H1 (cell line): Measurements from ENCODE around the gene P2RY8. TPM values are rescaled to one million over a fixed set of nuclear protein-coding genes. Genes with fewer than 3 reads are reported as not detected.

Experiments used
- CTCF ChIA-PET: fragments of 300-600 bp; sonication (Branson Sonifier 250); formaldehyde crosslinking; loops from one replicate; lab custom pipeline; 2021; ENCODE audit not compliant: partially characterized antibody; lab: Charles Lee
- POLR2A ChIA-PET: fragments of 300-600 bp; sonication (Branson Sonifier 250); formaldehyde crosslinking; loops from one replicate; lab custom pipeline; 2021; ENCODE audit warnings: inconsistent platforms; ENCODE audit not compliant: partially characterized antibody; lab: Charles Lee
- DNase-seq, 2 experiments: peaks; one replicate each; pipeline versions ENCODE4 v3.0.0 to v3.0.0-alpha.2; 2010 to 2022; ENCODE audit warnings: low spot score in 2 of 2, low read depth in 1 of 2, mixed read lengths in 1 of 2
- FAIRE-seq: peaks from 2 replicates; lab custom pipeline; 2011; peaks lifted over from hg19 to GRCh38; lab: Jason Lieb, UNC
- H2AFZ ChIP-seq: 2 replicates; pipeline ENCODE4 v1.8.1; 2012; ENCODE audit warnings: low read length, inconsistent platforms
- H2AK5ac ChIP-seq: 2 replicates; pipeline ENCODE4 v1.6.1; 2013; ENCODE audit warnings: low read depth, low read length
- H2BK120ac ChIP-seq: replicated peaks from 2 replicates; pipeline ENCODE3; 2013; ENCODE audit warnings: low read depth, low read length, inconsistent platforms
- H2BK12ac ChIP-seq: 2 replicates; pipeline ENCODE4 v1.6.1; 2013; ENCODE audit warnings: low read depth, low read length
- H2BK15ac ChIP-seq: 2 replicates; pipeline ENCODE4 v1.6.1; 2013; ENCODE audit warnings: low read length
- H2BK20ac ChIP-seq: 2 replicates; pipeline ENCODE4 v1.6.1; 2013; ENCODE audit warnings: low read length
- H2BK5ac ChIP-seq: 2 replicates; pipeline ENCODE4 v1.6.1; 2013; ENCODE audit warnings: low read depth, low read length
- H3K14ac ChIP-seq: 2 replicates; pipeline ENCODE4 v1.6.1; 2013; ENCODE audit warnings: inconsistent platforms; ENCODE audit not compliant: insufficient read length
- H3K18ac ChIP-seq: 2 replicates; pipeline ENCODE4 v1.6.1; 2013; ENCODE audit warnings: low read length; ENCODE audit errors: extremely low read depth
- H3K23ac ChIP-seq: 2 replicates; pipeline ENCODE4 v1.6.1; 2013; ENCODE audit warnings: inconsistent platforms; ENCODE audit not compliant: insufficient read length
- H3K23me2 ChIP-seq: 2 replicates; pipeline ENCODE4 v1.6.1; 2013; ENCODE audit warnings: low read depth, low read length
- H3K27ac ChIP-seq: 2 replicates; pipeline ENCODE4 v1.6.1; 2011; ENCODE audit warnings: low read depth, low read length, inconsistent platforms
- H3K27me3 ChIP-seq, 4 experiments: replicated peaks in 1 of 4; 1 replicate in 1 of 4; 2 replicates in 3 of 4; pipeline versions ENCODE4 v1.6.1 to v1.8.1; 2011 to 2013; ENCODE audit warnings: low read length in 3 of 4, mild to moderate bottlenecking in 3 of 4, inconsistent platforms in 2 of 4, mixed read lengths in 2 of 4, moderate library complexity in 1 of 4; ENCODE audit not compliant: control insufficient read depth in 3 of 4, insufficient read depth in 3 of 4; ENCODE audit errors: extremely low read depth in 1 of 4
- H3K36me3 ChIP-seq, 4 experiments: 2 replicates each; pipeline versions ENCODE4 v1.6.1 to v1.8.1; 2011 to 2013; ENCODE audit warnings: mild to moderate bottlenecking in 4 of 4, low read length in 3 of 4, moderate library complexity in 2 of 4, control low read depth in 1 of 4, inconsistent platforms in 1 of 4; ENCODE audit not compliant: insufficient read depth in 4 of 4, control insufficient read depth in 2 of 4
- H3K4ac ChIP-seq: replicated peaks from 2 replicates; pipeline ENCODE3; 2013; ENCODE audit warnings: low read length, low read depth, mixed read lengths, inconsistent platforms; ENCODE audit not compliant: insufficient read length
- H3K4me1 ChIP-seq, 4 experiments: replicated peaks in 1 of 4; 1 replicate in 1 of 4; 2 replicates in 3 of 4; pipeline versions ENCODE4 v1.6.1 to v1.8.1; 2011 to 2013; ENCODE audit warnings: low read length in 3 of 4, inconsistent platforms in 2 of 4, mixed read lengths in 1 of 4; ENCODE audit not compliant: insufficient read depth in 4 of 4, control insufficient read depth in 3 of 4
- H3K4me2 ChIP-seq, 2 experiments: 2 replicates each; pipeline versions ENCODE4 v1.6.1 to v1.8.1; 2011 to 2013; ENCODE audit warnings: low read depth in 2 of 2, low read length in 2 of 2, control low read depth in 1 of 2, inconsistent platforms in 1 of 2, mild to moderate bottlenecking in 1 of 2; ENCODE audit not compliant: insufficient read depth in 1 of 2
- H3K4me3 ChIP-seq, 4 experiments: fragments of 200-600, 300-600 bp in 1 of 4; sonication (generic), shearing (Covaris generic), sonication (Bioruptor Twin) in 1 of 4; 2 replicates each; pipeline versions ENCODE4 v1.5.1 to v1.8.1; 2011 to 2016; ENCODE audit warnings: low read length in 4 of 4, low read depth in 3 of 4, control low read depth in 2 of 4, inconsistent platforms in 2 of 4, mild to moderate bottlenecking in 2 of 4, mixed read lengths in 1 of 4, moderate library complexity in 1 of 4; ENCODE audit not compliant: insufficient read depth in 2 of 4; ENCODE audit errors: extremely low read depth in 1 of 4
- H3K56ac ChIP-seq: replicated peaks from 2 replicates; pipeline ENCODE3; 2013; ENCODE audit warnings: low read depth, mild to moderate bottlenecking, mixed read lengths, low read length, inconsistent platforms; ENCODE audit not compliant: insufficient read length
- H3K79me1 ChIP-seq: 2 replicates; pipeline ENCODE4 v1.6.1; 2013; ENCODE audit warnings: low read depth, low read length, control low read depth
- H3K79me2 ChIP-seq, 2 experiments: 2 replicates each; pipeline versions ENCODE4 v1.6.1 to v1.8.1; 2012 to 2013; ENCODE audit warnings: low read length in 2 of 2, mild to moderate bottlenecking in 2 of 2, inconsistent platforms in 1 of 2; ENCODE audit not compliant: insufficient read depth in 2 of 2, control insufficient read depth in 1 of 2
- H3K9ac ChIP-seq, 4 experiments: replicated peaks in 1 of 4; 1 replicate in 1 of 4; 2 replicates in 3 of 4; pipeline versions ENCODE4 v1.6.1 to v1.8.1; 2011 to 2013; ENCODE audit warnings: low read depth in 3 of 4, low read length in 3 of 4, control low read depth in 2 of 4, mild to moderate bottlenecking in 2 of 4, moderate library complexity in 2 of 4, inconsistent platforms in 1 of 4; ENCODE audit errors: extremely low read depth in 1 of 4
- H3K9me3 ChIP-seq, 2 experiments: 2 replicates each; pipeline versions ENCODE4 v1.6.1 to v1.8.1; 2012 to 2013; ENCODE audit warnings: mild to moderate bottlenecking in 2 of 2, moderate library complexity in 2 of 2, control low read depth in 1 of 2, inconsistent platforms in 1 of 2, low read depth in 1 of 2, low read length in 1 of 2, mixed read lengths in 1 of 2; ENCODE audit not compliant: insufficient read depth in 2 of 2
- H4K20me1 ChIP-seq, 2 experiments: replicated peaks in 1 of 2; 2 replicates each; pipeline versions ENCODE3 to v1.8.1; 2011 to 2013; ENCODE audit warnings: inconsistent platforms in 2 of 2, low read length in 2 of 2, mild to moderate bottlenecking in 1 of 2; ENCODE audit not compliant: insufficient read depth in 2 of 2, control insufficient read depth in 1 of 2
- H4K5ac ChIP-seq: 2 replicates; pipeline ENCODE4 v1.6.1; 2013; ENCODE audit warnings: low read length, low read depth, mixed read lengths, inconsistent platforms; ENCODE audit not compliant: insufficient read length
- H4K8ac ChIP-seq: 2 replicates; pipeline ENCODE4 v1.8.0; 2013; ENCODE audit warnings: mild to moderate bottlenecking, moderate library complexity, low read length, inconsistent platforms; ENCODE audit not compliant: insufficient read depth; ENCODE audit errors: extremely low read depth
- H4K91ac ChIP-seq: replicated peaks from 2 replicates; pipeline ENCODE3; 2013; ENCODE audit warnings: low read length, mixed read lengths, inconsistent platforms; ENCODE audit not compliant: insufficient read length
- CREB1 ChIP-seq: IDR thresholded peaks from 2 replicates; pipeline ENCODE4 v1.6.1; 2012; ENCODE audit warnings: inconsistent platforms
- GABPA ChIP-seq: IDR thresholded peaks from 2 replicates; pipeline ENCODE4 v1.6.1; 2011; ENCODE audit warnings: mild to moderate bottlenecking, low read length, moderate library complexity, borderline replicate concordance; ENCODE audit not compliant: insufficient read depth
- HDAC2 ChIP-seq, 2 experiments: fragments of 300-600 bp in 1 of 2; sonication (generic) in 1 of 2; IDR thresholded peaks; 2 replicates each; pipeline ENCODE4 v1.6.1; 2011 to 2012; ENCODE audit warnings: low read depth in 2 of 2, low read length in 2 of 2, mild to moderate bottlenecking in 2 of 2, moderate library complexity in 2 of 2, borderline replicate concordance in 1 of 2, inconsistent platforms in 1 of 2
- KDM1A ChIP-seq: fragments of 200-600, 300-600 bp; sonication (generic); IDR thresholded peaks from 2 replicates; pipeline ENCODE4 v1.7.1; 2016; ENCODE audit warnings: mild to moderate bottlenecking, low read length, borderline replicate concordance
- NANOG ChIP-seq: IDR thresholded peaks from 2 replicates; pipeline ENCODE4 v1.6.1; 2011; ENCODE audit warnings: low read length, low read depth, mild to moderate bottlenecking, inconsistent platforms; ENCODE audit not compliant: insufficient read depth, poor library complexity, severe bottlenecking
- TBP ChIP-seq: IDR thresholded peaks from 2 replicates; pipeline ENCODE4 v1.6.1; 2011; ENCODE audit warnings: low read depth, low read length, improper control_type of control experiment
- WGBS, 2 experiments: shearing (Covaris generic) in 1 of 2; methylation state at CpG; one replicate each; pipeline versions ENCODE4 v1.1.6 to v1.1.7; 2013 to 2015; ENCODE audit warnings: low lambda C conversion rate in 2 of 2, mixed read lengths in 2 of 2, inconsistent platforms in 1 of 2, low coverage in 1 of 2, missing lambda C conversion rate in 1 of 2; ENCODE audit not compliant: insufficient replicate concordance in 2 of 2, insufficient coverage in 1 of 2, insufficient read length in 1 of 2; ENCODE audit errors: extremely low coverage in 1 of 2, missing lambda C conversion rate in 1 of 2; 5-methylcytosine and 5-hydroxymethylcytosine counted together
- polyA plus RNA-seq, 7 experiments: library from polyadenylated mRNA; depleted of rRNA in 3 of 7; stranded (reverse) in 5 of 7; unstranded in 2 of 7; fragments of >200 nt in 5 of 7; fragments of 200-250 nt in 2 of 7; gene quantifications; 1 replicate in 5 of 7; 2 replicates in 1 of 7; 4 replicates in 1 of 7; pipeline versions ENCODE4 v1.2.1 to v1.2.3, GENCODE V29; 2011 to 2013; ENCODE audit warnings: missing spikeins in 2 of 7, mixed read lengths in 2 of 7
- total RNA-seq: library from RNA; stranded (reverse); fragmentation: NEBNext Ultra II Directional; extraction: Animal tissue kit (Norgen Biotek cat#: 25700); gene quantifications from 2 replicates; pipeline ENCODE4 v1.2.1, GENCODE V29; 2021

Gene P2RY8
- total and polyA plus RNA-seq, 2 of the 8 experiments (the other 6 are each of a cell fraction or from before 2014, with no cell fraction given) = 0.09 to 0.15 TPM

DNA sequence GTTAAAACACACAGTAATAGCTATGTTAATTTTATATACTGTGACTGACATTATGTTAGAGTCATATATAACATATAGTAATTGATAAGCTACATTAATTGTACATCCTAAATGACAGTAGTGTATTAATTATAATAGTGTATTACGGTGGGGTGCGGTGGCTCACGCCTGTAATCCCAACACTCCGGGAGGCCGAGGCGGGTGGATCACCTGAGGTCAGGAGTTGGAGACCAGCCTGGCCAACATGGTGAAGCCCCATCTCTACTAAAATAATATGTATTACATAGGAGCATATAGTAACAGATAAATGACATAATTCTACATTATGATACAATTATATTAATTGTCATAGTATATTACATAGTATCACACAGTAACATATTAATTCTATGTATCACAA is 96.5 kb downstream of the P2RY8 start:
- H3K23me2 ChIP-seq = no peaks in the 10 kb centered on the region
- no peak overlapping the region for H3K4ac ChIP-seq
- no peak overlapping the region for H2AFZ ChIP-seq
- no peak overlapping the region for H3K23ac ChIP-seq
- POLR2A ChIA-PET = no interaction called here
- peaks cover 10% of the 10 kb centered on the region for H3K79me1 ChIP-seq
- H3K27ac ChIP-seq = no peak overlapping the region
- no peak overlapping the region for H2AK5ac ChIP-seq
- no peaks in the 10 kb centered on the region for H3K4me1 ChIP-seq
- H4K5ac ChIP-seq = no peak overlapping the region
- no peak overlapping the region for H3K14ac ChIP-seq
- no peak overlapping the region for H3K4me2 ChIP-seq
- H3K79me2 ChIP-seq = peaks cover 11 to 41% of the 10 kb centered on the region in 2 experiments; a peak in 3 of 4 replicates
- H3K36me3 ChIP-seq = peaks cover 6 to 60% (median 28%) of the 10 kb centered on the region in 4 experiments
- H3K27me3 ChIP-seq = no peaks in the 10 kb centered on the region
- no peak overlapping the region for H2BK15ac ChIP-seq
- no peak overlapping the region for H4K91ac ChIP-seq
- no peak overlapping the region for H2BK5ac ChIP-seq
- no peak overlapping the region for H2BK120ac ChIP-seq
- H3K4me3 ChIP-seq = no peak overlapping the region
- no peak overlapping the region for H3K56ac ChIP-seq
- CTCF ChIA-PET = no interaction called here
- H4K20me1 ChIP-seq = peaks cover 4 to 5% of the 10 kb centered on the region in 2 experiments
- H3K9ac ChIP-seq = no peak overlapping the region
- TF ChIP-seq NANOG (no peak), CREB1 (no peak), KDM1A (no peak), TBP (no peak), HDAC2 (IDR thresholded peaks at IDR 0.05; ENCODE audit: borderline replicate concordance in 1 of 2, low read depth in 2 of 2, low read length in 2 of 2) (no peak), GABPA (no peak)
- 97% methylated on average over 6 of the region's 6 CpGs; no CpG with 5 or more reads in 1 of the 2 experiments for WGBS, 2 experiments
- FAIRE-seq = no peak
- no peak overlapping the region for H2BK20ac ChIP-seq
- H3K18ac ChIP-seq = no peak overlapping the region
- no peak overlapping the region for H2BK12ac ChIP-seq
- no peak overlapping the region for H4K8ac ChIP-seq
- DNase-seq = no peak
- H3K9me3 ChIP-seq = no peaks in the 10 kb centered on the region; a peak in 1 of 4 replicates
